H4 (cell line): ENCODE results near the gene CMKLR1. TPM values are rescaled to one million over a fixed set of nuclear protein-coding genes. Genes with fewer than 3 reads are reported as not detected.

Source experiments
- DNase-seq: peaks from one replicate; pipeline ENCODE4 v3.0.0-alpha.2; 2015; ENCODE audit warnings: low spot score
- total RNA-seq: library from RNA; depleted of rRNA; stranded (reverse); fragments of >200 nt; shearing (Covaris generic); gene quantifications from 2 replicates; pipeline ENCODE4 v1.2.3, GENCODE V29; 2014

CMKLR1 gene
- total RNA-seq, 1 experiment from 2014 or later = 1.6 TPM

DNA sequence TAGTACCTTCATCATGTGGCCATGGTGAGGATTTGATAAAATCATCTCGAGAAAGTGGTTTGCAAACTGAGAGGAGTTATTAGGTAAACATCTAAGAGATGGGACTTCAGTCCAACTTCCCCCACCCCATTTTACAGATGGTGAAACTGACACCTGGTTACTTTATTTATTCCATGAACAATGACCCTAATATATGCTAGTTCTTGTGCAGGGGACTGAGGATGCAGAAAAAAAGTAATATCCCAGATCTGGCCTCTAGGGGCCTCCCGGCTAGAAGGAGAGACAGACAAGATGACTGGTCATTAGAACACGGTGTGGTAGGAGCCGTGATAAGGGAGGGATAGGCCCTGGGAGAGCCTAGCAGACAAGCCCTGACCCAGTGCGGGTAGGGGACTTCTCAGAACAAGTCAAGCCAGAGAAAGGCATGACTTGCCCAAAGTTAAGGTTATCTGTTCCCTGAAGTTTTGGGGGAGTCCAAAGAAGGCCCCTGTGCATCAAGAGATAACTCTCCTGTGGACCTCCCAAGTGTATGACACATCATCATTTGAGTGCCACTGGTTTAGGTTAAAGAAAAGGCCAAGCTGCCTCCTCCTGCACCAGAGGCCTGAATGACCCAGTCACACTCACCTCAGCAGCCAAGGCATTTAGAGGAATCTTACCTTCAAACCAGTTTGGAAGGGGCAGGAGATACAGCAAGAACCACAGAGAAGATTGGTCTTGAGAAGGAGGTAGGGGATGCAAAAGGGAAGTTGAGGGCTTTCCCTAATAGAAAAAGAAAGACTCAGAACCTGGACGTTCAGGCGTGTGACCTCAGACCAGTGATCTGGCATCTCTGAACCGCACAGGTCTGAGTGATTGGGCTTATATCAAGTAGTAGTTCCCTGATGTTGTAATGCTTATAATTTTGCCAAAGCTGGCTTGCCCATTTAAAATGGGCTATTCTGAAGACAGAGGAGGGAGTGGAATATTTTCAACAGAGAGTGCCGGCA, 1.6 kb downstream of the CMKLR1 start:
- DNase-seq = peak; percentile 33

DNA sequence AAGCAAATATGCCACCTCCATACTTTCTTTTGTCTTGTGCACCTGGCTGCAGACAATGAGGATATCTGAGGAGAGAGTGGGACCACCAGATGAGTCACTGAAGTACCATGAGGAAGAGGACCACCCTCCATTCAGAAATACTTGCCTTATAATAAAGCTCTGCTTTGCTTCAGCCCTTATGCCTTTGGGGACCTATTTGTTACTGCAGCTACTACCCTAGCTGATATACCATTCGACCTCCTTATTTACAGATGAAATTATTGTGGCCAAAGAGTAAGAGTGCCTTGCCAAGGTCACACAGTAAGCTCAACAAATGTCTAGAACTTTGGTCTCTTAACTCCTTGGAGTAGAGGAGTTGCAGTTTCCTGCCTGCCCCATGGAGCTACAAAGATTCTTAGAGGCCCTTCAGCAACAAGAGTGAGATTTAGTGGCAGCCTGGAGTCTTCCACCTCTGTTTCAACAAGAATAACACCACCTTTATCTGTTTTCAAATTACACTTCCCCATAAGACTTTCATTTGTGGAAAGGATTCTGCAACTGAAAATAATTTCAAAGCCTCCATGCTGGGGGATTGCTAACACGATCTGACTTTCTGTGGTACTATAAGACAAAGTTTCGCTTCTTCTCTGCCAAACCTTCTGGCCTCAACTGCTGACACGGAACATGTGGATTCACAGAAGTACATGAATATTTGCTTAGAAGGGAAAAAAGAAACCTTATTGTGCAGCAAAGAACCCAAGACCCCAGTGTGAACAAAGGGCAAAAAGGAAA, 3.6 kb downstream of the CMKLR1 start:
- DNase-seq = no peak

DNA sequence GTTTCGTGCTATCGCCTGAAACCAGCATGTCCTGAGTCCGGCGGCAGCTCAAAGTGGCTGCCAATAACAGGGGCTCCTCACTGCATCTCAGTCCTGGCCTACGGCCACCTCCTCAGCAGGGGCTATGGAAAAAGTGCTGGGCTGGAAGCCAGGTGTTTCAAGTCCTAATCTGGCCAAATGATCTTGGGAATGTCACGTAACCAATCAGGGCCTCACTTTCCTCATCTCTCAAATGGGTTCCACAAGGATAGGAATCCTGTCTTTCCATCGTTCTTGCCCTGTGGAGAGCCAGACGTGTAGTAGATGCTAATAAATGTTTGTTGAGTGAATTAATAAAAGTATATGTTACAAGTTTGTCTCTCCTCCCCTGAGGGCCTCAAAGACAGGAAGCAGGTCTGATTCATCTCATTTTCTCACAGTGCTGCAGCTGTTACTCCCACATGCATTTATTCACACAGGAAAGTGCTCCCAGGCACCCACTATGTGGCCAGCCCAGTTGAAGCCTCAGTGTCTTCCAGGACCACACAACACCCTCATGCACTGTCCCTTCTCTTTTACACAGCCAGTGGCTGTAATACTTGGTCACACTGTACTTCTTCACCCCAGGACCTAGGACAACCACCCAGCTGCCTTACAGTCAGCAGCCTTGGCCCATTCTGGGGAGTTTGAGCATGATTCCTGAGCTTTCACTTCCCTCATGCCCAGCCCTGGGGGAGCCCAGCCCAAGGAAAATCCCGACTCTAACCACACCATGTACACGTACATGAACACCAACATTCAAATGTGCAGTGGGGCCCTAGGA, 5.0 kb downstream of the CMKLR1 start:
- peak; percentile 24 for DNase-seq

DNA sequence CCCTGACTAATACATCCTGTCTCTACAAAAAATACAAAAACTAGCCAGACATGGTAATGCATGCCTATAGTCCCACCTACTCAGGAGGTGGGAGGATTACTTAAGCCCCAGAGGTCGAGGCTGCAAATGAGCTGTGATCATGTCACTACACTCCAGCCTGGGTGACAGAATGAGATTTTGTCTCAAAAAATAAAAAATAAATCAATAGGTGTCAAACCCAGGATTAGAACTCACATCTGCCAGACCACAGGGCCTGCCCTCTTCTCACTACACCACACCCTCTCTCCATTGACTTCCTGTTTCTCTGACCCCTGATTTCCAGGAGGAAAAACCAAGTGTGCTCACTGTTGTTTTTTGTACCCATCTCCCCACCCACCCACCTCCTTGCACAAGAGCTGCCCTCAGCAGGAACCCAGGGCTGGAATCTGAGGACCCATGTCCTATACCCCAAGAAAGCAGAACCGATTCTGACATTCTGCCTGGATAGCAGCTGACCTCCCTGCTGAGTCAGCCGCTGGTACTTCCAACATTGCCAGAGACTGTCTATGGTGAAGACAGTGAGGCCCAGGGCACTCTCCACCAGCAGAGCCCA, 6.2 kb downstream of the CMKLR1 start:
- DNase-seq = no peak

DNA sequence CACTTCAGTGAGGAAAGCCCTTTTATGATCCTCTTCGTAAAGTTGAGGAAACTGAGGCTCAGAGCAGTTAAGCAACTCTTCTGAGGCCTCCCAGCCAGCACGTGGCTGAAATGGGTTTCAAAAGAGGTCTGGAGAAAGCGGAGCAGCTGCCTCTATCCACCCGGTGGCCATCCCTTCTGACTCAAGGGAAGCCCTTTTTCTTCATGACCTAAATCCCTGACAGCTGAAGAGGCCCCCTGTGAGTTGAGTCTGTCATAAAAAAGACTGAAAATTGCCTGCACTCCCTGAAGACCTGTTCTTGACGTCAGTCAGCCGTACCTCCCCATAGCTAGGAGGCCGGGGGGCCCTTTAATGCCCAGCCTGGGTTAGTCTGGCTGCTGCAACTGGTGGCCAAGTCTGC, 10.7 kb downstream of the CMKLR1 start:
- no peak for DNase-seq

DNA sequence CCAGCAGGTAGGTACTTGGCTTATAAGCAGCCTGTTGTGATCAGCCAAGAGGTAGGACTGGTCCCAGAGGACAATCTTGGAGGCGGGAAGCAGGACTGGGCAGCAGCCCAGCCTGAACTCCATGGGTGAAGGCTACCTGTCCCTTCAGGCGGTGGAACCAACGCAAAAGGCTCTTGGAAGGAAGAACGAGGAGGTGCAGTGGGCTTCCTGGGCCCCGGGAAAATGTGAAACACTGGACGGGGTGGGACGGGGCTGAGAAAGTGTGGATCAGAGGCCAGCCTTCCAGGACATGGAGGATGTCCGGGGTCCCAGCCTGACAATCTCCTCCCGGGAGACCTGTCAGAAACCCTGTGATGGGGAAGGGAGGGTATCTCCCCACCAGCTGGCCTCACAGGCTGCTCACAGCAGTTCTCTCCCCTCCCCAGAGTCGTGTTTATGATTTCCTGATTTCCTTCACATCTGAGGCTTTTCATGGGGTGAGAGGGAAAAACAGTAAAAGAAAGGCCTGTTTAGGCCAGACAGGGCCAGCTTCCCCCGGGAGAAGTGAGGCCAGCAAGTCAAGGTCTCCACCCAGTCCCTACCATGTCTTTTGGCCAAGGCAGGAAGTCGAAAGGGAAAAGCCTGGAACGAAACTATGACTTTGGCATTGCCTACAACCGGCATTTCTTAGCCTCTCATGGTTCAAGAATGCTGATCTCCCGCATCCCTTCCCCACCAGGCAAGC, 11.3 kb downstream of the CMKLR1 start:
- DNase-seq = no peak

DNA sequence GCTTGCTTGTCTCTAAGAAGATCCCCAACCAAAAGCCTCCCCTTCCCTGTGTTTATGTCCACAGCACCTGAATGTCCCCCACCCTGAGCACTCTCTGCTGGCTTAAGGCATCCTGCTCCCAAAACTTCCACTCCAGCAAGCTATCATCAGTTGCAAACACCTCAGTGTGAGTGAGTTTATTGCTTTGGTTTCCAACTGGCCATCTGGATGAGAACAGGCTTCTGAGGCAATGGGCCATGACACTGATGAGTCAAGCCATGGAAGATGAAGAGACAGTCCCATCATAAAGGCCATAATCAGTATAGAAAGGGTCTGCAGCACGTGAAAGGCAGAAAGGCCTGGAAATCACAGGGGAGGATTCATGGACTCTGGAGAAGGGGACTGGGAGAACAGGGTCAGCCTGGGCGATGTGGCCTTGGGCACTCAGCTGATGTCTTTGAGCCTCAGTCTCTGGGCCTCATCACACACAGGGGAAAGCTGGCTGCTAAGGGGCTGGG, 12.8 kb downstream of the CMKLR1 start:
- DNase-seq = no peak

DNA sequence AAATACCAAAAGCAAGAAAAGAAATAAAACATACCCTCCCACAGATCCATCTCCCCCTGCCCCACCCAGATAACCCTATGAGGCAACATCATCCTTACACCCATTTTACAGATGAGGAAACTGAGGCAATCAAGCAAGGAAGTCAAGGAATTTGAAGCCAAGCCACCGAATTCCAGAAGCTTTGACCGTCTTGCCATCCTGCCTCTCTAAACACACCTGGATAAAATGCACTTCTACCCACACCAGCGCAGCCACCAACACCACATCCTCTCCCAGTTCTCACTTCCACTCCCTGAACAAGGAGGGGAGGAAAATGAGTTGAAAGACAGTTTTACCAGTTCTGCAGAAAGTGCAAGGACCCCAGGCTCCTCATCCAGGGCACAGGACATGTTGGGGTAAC, 13.6 kb downstream of the CMKLR1 start:
- DNase-seq = no peak

DNA sequence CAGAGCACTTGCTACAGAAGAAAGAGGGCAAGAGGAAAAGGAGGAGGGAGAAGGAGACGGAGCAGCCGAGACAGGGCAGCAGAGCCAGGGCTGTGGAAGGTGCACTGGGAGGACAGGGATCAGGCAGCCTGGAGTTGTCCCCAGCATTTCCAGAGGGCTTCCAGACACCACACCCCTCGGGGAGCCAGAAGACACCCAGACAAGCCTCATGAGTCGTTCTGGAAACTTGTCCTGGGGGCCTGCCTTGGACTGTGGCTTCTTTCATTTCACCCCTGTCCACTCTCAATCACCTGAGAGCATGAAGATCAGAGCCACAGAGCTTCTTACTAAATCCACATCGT, 14.1 kb downstream of the CMKLR1 start:
- no peak for DNase-seq

DNA sequence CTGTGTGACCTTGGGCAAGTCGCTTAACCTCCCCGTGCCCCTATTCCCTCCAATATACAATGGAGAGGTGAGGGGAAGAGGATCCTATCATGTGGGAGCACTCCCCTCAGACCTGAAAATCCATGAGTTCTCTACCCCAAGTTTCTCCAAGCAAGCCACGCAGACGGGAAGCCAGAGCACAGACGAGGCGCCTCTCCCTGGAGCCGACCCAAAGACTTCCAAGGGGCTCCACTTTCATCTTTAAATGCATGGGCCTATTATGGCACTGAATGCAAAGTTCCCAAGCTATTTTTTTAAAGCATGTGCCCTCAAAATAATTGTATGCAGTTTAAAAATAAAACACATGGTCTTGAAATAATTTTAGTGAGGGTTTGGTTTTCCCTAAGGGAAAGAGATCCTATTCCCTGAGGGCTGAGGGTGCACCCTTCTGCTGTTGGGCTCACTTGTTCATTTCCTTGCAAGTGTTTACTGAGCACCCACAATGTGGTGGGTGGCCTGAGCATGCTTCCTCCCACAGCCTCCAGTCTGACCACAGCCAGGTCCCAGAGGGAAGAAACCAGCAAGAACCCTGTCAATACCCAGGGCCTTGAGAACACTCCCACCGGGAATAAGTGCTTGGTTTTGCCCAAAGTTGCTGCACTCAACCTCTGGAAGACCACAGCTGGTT, 14.6 kb downstream of the CMKLR1 start:
- DNase-seq = no peak

DNA sequence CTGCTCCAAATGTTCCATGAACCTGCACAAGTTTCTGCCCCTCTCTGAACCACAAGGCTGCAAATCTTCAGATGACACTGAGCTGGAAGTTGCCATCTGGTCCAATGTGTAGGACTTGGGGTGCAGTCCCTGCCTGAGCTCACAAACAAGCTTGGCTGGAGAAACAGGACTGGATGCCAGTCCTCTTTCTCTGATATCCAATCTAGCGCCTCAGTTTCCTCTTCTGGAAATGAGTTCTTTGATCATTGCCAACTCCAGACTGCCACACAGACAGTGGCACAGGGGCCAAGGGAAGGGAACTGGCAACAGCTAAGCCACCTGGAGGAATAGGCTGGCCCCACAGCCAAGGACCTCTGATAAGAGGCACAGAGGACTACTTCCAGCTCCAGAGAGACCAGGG, 15.5 kb downstream of the CMKLR1 start:
- DNase-seq = no peak

DNA sequence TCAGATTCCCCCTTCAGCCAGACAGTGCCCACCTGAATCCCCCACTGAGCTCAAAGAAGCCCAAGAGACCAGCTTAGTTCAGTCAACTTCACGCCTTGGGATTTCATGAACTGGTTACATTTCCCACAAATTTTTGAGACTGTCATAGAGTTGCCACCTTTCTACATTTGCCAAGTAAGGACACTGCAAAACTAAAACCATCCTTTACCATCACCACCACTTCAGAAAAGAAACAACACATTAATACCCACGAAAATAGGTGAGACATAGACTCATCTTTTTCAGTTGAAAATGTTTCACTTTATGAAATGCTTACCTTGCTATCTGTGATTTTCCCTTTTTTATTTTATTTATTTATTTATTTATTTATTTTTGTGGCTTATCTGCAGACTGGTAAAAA, 16.1 kb downstream of the CMKLR1 start:
- DNase-seq = no peak

DNA sequence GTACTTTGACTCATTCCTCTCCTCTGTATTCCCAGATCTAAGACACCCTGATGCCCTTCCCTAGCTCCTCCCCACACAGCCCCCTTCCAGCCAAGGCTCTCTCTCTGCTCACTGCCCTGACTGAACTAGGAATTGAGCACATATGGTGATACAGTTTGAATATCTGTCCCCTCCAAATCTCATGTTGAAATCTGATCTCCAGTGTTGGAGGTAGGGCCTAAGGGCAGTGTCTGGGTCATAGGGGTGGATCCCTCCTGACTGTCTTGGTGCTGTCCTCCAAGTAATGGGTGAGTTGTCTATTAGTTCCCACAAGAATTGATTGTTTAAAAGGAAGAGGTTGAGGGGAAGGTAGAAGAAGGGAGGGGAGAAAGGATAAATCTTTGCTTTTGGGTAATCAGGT, 17.4 kb downstream of the CMKLR1 start:
- DNase-seq = no peak

DNA sequence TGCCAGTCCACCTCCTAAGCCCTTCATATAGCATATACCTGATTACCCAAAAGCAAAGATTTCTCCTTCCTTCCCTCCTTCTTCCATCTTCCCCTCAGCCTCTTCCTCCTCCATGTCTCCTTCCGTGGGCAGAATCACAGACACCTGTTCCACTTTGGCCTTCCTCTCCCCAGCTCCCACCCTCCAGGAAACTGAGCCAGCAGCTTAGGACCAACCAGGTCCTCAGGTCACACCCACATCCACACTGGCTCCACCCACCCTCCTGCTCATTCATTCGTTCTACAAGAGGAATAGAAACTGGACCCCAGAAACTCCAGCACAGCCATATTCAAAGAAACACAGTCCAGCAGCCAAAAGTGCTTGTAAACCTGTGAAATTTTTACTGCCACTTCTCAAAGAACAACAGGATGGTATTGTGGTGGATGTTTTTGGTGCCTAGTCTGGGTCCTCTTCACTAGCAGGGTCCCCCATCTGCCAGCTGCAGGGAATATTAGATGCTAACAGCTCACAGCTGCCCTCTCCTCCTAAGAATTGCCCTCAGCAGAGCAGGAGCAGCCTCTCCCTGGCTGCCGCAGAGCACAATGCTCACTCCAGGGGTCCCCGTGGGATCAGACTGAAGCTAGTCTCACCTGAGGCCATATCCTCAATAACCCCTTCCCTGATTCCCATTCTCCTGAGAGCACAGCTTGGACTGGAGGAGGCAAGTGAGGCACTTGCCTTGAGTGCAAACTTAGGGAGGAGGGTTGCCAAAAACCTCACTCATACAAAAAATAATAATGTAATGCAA, 18.4 kb downstream of the CMKLR1 start:
- DNase-seq = no peak

DNA sequence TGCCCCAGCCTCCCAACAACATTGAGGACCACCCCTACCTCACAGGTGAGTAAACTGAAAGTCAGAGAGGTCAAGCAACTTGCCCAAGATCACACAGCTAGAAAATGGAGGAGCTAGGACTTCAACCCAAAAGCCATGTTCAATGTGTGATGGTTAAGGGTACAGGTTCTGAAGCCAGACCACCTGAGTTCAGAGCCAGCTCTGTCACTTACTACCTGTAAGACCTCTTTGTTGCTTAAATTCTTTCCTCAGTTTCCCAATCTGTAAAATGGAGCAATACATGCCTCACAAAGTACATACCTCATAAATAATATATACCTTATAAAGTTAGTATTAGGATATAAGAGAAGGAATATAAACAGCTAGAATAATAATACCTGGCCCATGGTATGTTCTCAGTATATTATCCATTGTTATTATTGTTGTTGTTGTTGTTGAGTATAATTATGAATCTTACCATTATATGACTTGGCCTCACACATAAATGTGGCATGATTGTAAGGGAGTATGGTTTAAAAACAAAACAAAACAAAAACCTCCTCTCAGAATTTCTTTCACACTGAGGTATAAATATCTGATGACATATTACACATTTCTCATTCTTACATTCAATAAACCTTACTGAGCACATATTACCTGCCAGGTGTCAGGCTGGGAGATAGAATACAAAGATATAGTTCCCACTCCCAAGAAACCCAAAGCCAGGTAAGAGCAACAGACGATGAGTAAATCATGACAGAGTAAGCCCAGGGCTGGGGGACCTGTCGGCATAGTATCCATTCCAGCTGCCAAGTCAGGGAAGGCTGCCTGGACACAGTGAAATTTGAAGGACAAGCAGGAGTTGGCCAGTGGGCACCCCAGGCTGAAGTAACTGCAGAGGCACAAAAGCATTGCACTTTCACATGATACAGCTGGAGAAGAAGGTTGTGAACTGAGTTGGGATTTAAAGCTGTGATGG, 19.6 kb downstream of the CMKLR1 start:
- DNase-seq = no peak

DNA sequence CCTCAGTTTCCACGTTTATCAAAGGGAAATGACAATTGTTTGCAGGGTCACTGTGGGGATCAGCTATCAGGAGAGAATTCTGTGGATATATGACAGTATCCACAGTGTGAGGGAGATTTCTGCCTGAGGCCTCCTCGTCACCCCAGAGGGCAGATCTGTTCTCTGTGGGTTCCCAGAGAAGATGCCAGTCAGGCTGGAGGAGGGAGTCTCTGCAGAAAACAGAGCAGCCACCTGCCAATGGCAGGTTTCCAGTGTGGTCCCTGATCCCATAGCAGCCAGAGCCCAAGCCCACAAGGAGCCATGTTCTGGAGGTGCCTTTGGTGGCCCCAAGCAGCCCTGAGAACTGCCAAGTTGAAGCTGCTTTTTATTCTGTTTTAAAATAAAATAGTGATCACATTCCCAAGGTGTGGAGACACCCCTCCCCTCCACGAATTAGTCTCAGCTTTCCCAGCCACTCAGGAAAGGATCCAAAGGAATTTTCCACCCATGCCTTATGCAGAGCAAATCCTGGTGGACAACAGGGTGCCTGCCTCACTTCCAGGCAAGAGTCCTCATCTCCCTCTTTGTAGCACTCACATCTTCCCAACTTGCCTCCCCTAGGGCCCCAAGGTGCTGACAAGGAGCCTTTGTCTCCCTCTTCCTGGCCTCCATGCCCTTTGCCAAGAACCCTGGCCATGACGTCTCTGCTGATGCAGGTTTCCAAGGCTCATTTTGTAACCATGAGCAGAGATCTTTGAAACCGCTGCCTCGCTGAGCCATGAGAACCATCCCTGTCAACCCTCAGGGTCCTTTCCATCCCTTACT, 20.4 kb downstream of the CMKLR1 start:
- DNase-seq = no peak
